DMS79 (cell line): ENCODE data around the gene GAL3ST2.
"Not testable (repeated sequence)": the region's sequence is repeated elsewhere in the genome, so short reads cannot be mapped to it uniquely, and the experiment has no call there.

Source experiments
- DNase-seq: peaks from one replicate; lab custom pipeline; 2025; lab: John Stamatoyannopoulos, UW

GAL3ST2 gene

DNA sequence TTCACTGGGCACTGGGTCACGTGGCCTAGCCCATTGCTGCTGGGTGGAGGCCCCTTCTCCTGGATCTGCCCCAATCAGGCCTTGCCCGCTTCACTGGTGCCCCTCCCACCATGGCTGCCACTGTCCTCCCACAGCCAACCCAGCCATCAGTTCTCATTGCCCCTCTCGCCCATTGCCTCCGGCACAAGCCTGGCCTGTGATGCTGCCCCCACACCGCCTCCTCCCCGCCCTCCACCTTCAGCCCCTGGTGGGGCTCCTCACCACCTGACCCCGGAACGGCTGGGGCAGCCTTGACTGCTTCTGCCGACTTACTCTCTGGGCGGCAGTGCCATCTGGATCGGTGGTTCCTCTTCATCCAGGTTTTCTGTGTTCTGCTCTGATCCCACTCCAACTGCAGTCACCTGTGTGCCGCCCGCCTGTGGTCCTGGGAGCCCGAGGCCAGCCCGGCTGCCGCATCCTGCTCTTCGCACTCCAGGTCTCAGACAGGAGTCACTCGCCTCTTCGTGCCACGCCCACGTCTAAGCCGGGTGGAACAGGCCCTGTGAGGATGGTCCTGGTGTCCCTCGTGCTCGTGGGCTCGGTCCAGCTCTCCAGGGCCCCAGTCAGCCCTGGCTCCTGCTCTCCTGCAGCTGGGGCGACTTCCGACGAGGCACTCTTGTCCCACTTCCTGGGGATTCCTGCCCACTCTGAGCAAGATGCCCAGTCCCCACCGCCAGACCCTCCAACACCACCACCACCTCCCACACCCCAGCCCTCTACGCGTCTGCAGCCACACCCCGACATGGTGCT lies 28.0 kb upstream of the GAL3ST2 start:
- no peak for DNase-seq

DNA sequence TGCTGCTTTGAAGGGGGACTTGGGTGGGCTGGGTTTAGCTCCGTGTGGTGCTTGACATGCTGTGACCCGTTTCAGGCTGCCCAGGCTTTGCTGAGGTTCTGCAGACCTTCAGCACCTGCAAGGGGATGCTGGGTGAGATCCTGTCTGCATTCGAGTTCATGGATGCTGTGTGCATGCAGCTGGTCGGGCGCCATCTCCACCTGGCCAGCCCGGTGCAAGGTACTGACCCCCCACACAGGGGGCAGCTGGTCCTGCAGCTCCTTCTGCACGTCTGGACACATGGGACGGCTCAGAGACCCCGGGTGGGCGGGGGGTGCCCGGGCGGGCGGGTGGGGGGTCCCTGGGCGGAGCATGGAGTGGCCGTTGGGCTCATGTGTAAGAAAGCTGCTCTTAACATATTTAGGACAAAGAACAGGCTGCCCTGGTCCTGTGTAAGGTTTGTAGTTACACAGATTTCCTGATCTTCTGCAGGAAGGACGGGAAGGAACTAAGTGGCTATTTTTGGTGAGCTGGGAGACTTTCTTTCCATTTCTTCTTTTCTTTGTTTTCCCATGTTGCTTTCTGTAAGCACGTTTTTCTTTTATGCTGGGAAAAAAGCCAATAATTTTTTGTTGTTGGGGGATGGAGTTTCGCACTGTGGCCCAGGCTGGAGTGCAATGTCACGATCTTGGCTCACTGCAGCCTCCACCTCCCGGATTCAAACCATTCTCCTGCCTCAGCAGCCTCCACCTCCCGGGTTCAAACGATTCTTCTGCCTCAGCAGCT lies 26.4 kb upstream of the GAL3ST2 start:
- no peak for DNase-seq

DNA sequence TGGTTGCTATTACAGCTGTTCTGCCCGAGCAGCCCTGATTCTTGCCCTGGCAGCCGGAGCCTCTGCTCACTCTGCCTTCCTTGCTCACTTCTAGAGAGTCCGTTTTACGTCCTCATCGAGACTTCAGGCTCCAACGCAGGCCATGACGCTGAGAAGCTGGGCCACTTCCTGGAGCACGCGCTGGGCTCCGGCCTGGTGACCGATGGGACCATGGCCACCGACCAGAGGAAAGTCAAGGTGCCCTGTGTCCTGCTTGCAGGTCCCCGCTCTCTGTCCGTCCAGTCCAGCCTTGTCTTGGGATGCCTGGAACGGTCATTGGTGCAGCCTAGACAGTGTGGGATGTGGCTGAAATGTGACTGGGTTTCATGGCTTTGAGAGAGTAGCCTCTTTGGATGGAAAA lies 25.5 kb upstream of the GAL3ST2 start:
- DNase-seq = no peak

DNA sequence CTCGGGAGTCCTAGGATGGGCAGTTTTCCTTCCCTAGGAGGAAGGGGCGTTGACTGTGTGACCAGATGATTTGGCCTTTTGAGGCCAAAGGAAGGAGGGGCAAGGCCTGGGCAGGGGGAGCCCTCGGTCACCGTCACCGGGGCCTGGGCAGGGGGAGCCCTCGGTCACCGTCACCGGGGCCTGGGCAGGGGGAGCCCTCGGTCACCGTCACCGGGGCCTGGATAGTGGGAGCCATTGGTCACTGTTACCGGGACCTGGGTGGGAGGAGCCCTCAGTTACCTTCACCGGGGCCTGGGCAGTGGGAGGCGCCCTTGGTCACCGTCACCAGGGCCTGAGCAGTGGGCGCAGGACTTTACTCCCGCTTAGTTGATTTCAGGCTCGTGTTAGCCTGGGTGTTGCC lies 24.8 kb upstream of the GAL3ST2 start:
- DNase-seq = no peak

DNA sequence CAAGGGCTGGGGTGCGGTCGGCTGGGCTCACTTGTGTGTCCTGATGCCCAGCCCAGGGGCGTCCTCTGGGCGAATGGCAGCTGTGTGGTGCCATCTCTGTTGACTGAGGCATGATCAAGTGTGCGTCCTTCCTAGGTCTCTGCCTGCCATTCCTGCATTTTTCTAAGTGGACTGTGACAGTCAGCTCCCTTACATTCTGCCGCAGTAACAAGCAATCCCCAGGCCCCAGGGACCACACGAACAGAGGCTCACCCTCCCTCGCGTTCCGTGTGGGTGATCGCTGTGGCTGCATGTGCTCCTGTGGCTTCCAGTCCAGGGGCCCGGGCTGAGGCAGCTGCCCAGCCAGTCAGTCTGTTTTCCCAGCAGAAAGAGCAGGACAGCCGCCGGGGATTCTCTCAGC lies 24.4 kb upstream of the GAL3ST2 start:
- no peak for DNase-seq

DNA sequence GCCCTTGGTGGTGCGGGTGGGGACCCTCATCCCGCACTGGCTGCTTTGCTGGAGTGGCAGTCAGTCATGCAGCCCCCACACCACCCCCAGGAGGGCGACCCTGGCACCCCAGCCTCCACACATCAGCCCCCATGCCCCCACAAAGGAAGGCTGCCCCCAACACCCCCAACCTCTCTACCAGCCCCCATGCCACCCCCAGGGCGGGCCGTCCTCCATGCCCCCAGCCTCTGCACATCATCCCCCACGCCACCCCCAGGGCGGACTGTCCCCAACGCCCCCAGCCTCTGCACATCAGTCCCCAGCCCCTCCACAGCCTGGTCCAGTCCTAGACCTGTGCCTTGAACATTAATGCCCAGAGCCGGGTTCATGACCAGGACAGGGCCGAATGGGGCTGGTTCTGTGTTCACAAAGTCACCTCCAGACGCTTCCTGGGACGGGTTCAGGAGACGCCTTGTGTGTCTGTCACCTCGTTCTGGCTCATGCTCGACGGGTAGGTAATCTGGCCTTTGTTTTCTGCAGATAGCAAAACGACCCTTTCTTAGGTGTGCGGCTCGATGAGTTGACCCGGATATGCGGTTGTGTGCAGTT lies 23.8 kb upstream of the GAL3ST2 start:
- no peak for DNase-seq

DNA sequence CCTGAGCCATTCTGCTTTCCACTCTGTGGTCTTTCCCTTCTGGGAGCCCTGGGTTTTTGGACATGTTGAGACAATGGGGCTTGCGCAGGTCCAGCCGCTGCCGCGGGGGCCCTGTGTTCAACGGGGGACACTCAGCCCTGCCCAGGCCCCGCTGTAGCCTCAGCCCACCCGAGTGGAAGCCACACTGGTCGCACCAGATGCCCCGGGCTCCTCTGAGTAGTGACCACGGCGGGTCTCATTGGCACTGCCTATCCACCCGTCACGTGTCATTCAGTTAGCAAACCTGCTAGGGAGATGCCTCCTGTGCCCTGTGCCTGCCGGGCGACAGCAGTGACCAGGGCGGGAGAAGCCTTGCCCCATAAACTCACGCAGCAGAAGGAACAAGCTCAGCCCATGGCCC lies 23.1 kb upstream of the GAL3ST2 start:
- no peak for DNase-seq

DNA sequence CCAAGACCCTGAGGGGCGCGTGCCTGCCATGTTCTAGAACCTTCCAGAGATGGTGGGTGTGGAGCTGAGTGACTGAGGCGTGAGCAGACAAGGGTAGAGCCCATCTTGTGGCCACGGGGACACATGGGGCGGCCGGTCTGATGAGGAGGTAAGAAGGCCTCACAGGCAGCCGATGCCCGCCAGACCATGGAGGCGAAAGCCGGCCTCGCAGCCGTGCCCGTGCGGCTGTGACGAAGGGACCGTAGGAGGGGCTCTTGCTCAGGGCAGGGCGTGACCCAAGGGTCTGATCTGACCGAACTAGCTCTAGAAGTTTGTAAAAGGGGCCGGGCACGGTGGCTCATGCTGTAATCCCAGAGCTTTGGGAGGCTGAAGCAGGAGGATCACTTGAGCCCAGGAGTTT lies 22.6 kb upstream of the GAL3ST2 start:
- no peak for DNase-seq

DNA sequence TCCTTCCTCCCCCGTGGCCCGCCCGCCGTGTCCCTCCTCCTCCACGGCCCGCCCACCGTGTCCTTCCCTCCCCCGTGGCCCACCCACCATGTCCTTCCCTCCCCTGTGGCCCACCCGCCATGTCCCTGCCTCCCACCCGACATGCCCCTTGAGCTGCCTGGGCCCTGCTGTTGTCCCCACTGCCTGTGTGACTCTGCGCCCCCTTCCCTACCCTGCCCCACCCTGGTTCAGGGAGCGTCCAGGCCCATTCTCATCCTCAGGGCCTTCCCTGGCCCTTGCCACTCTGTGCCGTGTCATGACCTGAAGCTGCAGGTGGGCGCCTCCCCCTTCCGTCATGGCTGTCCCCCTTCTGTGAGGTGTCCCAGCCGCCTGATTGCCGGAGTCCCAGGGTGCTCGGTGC lies 21.5 kb upstream of the GAL3ST2 start:
- no peak for DNase-seq

DNA sequence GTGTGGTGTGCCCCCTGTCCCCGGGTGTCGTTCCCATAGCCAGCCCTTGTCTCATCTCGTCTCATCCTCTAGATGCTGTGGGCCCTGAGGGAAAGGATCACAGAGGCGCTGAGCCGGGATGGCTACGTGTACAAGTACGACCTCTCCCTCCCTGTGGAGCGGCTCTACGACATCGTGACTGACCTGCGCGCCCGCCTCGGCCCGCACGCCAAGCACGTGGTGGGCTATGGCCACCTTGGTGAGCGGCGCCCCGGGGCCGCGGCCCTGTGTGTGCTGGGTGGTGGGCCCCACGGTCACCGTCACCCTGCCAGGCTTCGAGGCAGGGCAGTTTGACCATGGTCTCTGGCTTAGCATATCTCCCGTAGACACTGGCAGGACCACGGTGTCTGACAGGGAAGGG lies 20.8 kb upstream of the GAL3ST2 start:
- no peak for DNase-seq

DNA sequence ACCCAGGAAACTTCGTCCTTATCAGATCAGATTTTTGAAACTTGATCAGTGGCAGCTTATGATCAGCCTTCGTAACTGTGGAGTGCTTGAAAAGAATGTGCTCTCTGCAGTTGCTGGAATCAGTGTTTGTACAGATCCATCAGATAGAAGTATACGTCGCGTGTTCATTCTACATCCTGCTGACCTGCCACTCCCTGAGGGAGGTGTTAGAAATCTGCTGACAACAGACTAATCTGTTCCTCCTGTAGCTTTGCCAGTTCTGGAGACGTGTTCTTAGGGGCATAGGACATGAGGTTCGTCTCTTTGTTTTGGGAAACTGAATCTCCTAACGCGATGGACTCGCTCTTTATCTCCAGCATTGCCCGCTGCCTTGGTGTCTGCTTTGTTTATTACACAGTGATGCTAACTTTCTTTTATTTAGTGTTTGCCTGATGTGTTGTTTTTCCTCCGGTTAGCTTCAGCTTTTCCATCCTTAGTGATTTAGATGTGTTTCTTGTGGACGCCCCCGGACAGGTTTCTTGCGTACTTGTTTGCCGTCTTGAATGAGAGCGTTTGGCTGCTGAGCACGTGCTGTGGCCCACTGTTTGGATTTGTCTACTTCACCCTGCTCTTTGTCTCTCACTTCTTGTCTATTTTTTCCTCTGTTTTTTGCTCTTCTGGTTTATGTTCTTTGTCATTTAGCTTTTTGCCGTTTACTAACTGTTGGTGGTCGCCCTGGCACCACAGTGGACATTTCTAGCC lies 17.4 kb upstream of the GAL3ST2 start:
- no peak for DNase-seq

DNA sequence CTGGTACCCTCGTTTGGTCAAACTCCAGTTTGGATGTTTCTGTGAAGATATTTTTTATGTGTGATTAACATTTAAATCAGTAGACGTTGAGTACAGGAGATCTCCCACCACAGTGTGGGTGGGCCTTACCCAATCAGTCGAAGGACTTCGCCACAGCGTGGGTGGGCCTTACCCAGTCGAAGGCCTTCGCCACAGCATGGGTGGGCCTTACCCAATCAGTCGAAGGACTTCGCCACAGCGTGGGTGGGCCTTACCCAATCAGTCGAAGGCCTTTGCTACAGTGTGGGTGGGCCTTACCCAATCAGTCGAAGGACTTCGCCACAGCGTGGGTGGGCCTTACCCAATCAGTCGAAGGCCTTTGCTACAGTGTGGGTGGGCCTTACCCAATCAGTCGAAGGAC lies 16.7 kb upstream of the GAL3ST2 start:
- DNase-seq = not testable (repeated sequence)

DNA sequence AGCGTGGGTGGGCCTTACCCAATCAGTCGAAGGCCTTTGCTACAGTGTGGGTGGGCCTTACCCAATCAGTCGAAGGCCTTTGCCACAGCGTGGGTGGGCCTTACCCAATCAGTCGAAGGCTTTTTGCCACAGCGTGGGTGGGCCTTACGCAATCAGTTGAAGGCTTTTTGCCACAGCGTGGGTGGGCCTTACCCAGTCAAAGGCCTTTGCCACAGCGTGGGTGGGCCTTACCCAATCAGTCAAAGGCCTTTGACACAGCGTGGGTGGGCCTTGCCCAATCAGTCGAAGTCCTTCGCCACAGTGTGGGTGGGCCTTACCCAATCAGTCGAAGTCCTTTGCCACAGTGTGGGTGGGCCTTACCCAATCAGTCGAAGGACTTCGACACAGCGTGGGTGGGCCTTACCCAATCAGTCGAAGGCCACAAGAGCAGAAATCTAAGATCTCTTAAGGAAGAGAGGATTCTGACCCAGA lies 16.3 kb upstream of the GAL3ST2 start:
- no peak for DNase-seq

DNA sequence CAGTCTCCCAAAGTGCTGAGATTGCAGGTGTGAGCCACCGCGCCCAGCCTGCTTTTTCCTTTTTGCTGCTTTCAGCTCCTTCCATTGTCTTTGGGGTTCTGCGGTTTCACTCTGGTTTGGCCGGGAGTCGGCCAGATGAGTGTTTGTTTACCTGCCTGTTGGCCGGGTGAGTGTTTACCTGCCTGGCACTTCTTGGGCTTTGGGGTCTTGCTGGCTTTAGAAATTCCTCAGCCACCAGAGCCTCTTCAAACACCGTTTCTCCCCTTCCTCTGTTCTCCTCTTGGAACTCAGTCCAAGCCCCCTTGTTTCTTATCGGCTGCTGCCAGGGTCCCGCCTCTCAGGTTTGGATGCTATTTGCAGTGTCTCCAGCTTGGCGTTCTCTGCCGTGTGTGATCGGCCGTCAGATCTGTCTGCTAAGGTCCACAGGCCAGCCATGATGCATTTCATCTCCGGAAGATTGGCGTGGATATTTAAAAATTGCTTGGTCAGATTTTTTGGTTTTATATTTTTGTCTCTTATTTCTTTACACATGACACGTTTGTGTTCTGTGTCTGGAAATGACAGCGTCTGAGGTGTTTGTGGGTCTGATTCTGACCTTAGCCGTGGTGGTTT lies 14.2 kb upstream of the GAL3ST2 start:
- DNase-seq = peak; percentile 90

DNA sequence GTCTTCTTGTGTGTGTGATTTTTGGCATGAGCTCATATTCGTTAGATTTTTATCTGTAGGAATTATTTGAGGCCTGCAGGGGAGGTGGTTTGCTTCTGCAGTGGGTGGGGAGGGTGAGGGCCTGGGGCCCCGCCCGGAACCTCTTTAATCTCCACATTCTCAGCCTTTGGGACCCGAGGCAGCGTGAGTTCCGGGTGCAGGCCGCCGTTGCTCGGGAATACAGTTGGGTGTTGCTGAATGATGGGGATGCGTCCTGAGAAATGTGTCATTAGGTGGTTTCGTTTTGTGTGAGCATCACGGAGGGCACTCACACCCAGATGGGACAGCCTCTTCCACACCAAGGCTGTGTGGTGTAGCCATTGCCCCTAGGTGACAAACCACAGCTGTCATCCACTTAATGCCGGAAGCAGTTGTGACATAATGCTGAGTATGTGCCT lies 13.7 kb upstream of the GAL3ST2 start:
- no peak for DNase-seq

DNA sequence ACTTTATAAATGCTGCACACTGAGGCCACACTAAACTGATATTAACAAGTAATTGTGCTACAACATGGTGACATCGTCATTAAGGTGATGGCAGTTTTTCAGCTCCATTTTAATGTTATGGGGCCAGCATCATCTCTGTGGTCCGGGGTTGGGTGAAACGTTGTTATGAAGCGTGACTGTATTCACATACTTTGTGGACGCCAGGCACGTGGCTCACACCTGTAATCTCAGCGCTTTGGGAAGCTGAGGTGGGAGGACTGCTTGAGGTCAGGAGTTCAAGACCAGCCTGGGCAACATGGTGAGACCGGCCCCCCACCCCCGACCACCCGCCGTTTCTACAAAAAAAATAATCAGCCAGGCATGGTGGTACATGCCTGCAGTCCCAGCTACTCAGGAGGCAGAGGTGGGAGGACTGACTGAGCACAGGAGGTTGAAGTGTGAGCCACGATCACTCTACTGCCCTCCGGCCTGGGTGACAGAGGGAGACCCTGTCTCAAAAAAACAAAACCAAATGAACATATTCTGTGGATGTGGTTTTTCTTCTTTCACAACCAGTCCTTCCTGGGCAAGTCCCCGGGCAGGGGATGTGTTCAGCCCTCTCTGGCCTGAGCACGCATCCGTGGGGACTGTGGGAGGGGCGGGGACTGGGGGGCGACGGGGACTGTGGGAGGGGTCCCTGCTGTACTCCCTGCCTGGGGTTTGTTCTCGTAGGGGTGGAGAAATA lies 12.9 kb upstream of the GAL3ST2 start:
- DNase-seq = no peak

DNA sequence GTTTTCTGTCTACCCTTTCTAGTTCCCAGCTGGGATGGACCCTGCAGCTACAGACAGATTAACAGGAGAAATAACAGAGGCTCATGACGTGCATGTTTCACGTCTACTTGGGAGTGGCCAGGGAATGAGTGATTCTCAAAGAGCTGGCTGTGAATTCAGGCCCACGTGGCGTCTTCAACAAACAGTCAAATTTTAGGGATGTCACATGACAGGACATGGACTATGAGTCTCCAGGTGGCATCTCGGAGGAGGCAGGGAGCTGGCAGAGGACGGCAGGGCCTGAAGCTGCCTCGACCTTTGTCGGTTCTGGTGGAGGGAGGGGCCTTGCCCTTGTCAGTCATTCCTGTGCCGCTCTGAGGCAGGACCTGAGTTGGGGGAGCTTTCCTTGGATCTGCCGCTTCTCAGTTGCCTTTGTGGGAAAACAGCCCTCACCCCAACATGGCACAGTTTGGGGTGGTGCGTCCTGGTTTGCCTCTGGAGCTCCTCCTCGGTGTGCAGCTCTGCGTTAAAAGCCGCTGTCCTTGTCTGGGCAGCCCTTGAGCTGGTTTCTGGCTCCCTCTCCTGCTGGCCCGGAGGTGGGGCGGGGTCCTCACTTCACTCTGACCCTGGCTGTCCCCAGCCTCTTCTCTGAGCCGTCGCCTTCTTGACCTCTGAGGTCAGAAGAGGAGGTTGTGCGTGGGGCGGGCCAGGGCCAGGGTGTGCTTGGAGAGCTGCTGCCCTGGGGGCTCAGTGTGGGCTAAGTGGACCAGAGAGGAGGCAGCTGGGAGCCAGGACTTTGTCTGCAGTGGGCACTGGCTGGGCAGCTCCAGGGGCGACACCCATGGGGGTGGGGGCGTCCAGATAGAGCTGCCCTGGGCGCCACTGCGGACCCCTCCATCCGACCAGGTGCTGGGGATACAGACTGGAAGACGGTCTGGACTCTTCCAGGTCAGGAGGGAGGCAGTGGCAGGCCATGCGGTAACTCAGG lies 12.1 kb upstream of the GAL3ST2 start:
- no peak for DNase-seq

DNA sequence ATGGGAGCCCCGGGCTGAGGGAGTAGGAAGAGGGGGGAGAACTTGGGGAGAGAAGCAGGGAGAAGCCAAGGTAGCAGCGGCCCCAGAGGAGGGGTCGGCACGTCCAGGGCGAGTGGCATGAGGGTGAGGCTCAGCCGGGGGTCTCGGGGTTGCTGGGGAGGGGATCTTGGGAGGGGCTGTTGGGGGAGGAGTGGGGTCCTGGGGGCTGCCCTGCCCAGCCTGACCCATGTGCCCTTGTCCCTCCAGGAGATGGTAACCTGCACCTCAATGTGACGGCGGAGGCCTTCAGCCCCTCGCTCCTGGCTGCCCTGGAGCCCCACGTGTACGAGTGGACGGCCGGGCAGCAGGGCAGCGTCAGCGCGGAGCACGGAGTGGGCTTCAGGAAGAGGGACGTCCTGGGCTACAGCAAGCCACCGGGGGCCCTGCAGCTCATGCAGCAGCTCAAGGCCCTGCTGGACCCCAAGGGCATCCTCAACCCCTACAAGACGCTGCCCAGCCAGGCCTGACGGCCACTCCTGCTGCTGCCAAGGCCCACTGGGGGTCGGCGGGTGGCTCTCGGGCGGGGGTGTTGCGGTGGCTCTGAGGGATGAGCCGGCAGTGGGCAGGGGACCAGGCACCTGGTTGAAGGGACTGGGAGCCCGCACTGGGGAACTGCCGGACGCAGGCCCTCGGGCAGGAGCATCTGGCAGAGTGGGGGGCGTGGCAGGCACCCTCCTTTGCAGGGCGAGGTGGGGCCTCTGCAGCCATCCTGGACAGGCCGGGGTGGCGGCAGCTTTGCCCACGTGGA lies 9.0 kb upstream of the GAL3ST2 start:
- DNase-seq = no peak

DNA sequence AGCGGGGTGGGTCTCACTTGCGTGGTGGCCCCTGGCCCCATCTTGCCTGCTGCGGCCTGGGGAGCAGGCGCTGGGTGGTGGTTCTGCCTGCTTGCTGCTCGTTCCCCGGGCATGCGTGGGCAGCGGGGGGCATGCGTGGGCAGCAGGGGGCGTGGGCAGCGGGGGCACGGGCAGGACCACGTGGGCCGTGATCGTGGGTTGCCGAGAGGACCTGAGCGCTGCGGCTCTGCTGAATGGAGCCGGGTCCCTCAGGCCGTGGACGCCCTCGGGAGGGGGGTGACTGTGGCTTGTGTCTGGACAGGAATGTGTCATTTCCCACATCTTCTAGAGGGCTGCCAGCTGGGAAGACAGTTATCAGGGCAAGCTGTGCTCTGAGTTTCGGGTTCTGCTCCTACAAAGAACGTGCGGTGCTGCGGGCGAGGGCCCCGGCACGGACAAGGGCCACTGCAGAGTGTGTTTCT lies 8.3 kb upstream of the GAL3ST2 start:
- DNase-seq = no peak
